ENCODE measurements around the gene KRTAP9-3. TPM values are rescaled to one million over a fixed set of nuclear protein-coding genes. Genes with fewer than 3 reads are reported as not detected.

KRTAP9-3 gene
- total and polyA plus RNA-seq, 2 donors (not counting 3 experiments of a cell fraction or from before 2014, with no cell fraction given) = not detected

DNA sequence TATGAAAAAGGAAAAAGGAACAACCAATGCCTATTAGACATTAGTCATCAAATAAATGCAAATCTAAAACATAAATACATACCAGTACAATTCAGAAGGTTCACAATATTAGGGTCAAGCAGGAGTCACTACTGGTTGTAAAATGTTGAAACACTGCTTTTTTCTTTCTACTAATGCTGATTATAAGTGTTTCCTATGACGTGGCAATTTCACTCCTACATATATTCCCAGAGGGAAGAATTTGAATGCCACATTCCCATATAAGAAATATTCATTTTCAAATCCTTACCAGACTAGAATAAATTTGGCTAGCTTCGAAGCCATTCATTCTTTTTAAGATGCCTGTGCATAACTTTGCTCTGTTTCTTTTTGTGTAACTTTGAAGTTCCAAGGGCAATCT, 8.4 kb upstream of the KRTAP9-3 start:
- Histone ChIP-seq H3K4me1 (ENCODE audit: control insufficient read depth, extremely low read depth, insufficient read depth, low read length) (no peaks in the 10 kb centered on the region), H3K4me2 (ENCODE audit: insufficient read depth, low read length) (no peak overlapping the region), H3K27me3 (ENCODE audit: control insufficient read depth in 2 of 2, insufficient read depth in 2 of 2, low read length in 2 of 2) (no peaks in the 10 kb centered on the region), H4K20me1 (replicated peaks; ENCODE audit: control insufficient read depth, extremely low read depth, insufficient read depth, low read length) (no peaks in the 10 kb centered on the region), H2AFZ (ENCODE audit: low read depth, low read length) (no peak overlapping the region), H3K9me1 (replicated peaks; ENCODE audit: control insufficient read depth, extremely low read depth, insufficient read depth, low read length) (no peaks in the 10 kb centered on the region), H3K4me3 (replicated peaks in 1 of 3; ENCODE audit: insufficient read depth in 1 of 3, low read depth in 1 of 3, low read length in 3 of 3) (no peak overlapping the region), H3K36me3 (ENCODE audit: control insufficient read depth in 2 of 2, extremely low read depth in 1 of 2, insufficient read depth in 2 of 2, low read length in 2 of 2) (no peaks in the 10 kb centered on the region), H3K9ac (replicated peaks; ENCODE audit: extremely low read depth, insufficient read depth, low read length) (no peak overlapping the region), H3K9me3 (replicated peaks; ENCODE audit: control insufficient read depth, insufficient read depth, low read length) (no peaks in the 10 kb centered on the region), H3K27ac (ENCODE audit: insufficient read depth, low read depth, low read length) (no peak overlapping the region), H3K79me2 (ENCODE audit: control insufficient read depth, insufficient read depth, low read length) (no peaks in the 10 kb centered on the region)
- FAIRE-seq (no peak), DNase-seq (ENCODE audit: low read depth, low spot score) (no peak)
- no TSS peak for BruUV-seq (replicated peaks)
- POLR2A ChIA-PET = no interaction called here
- dilution Hi-C loops (cut with MboI; ENCODE audit: extremely low pct_ligation_motif_present, low sequenced_read_pairs) (no loop called here), intact Hi-C loops (cut with micrococcal nuclease) (no loop called here)
- CTCF ChIA-PET = no interaction called here
- TF ChIP-seq MAX (IDR thresholded peaks at IDR 0.05; ENCODE audit: insufficient read depth, insufficient read length) (no peak), POLR2AphosphoS5 (IDR thresholded peaks at IDR 0.05; ENCODE audit: insufficient read depth, low read depth, low read length) (no peak), MYC (IDR thresholded peaks at IDR 0.05; ENCODE audit: low read depth, low read length) (no peak), EZH2 (IDR thresholded peaks at IDR 0.05; ENCODE audit: borderline replicate concordance, low read depth, low read length, severe bottlenecking) (no peak), POLR2A (IDR thresholded peaks at IDR 0.05; ENCODE audit: low read depth, low read length) (no peak), CTCF (IDR thresholded peaks at IDR 0.05; ENCODE audit: extremely low read depth in 1 of 2, insufficient read depth in 1 of 2, low read depth in 1 of 2, low read length in 2 of 2) (no peak), FOS (IDR thresholded peaks at IDR 0.05; ENCODE audit: borderline replicate concordance, insufficient read depth, low read length) (no peak), GATA2 (IDR thresholded peaks at IDR 0.05; ENCODE audit: insufficient read depth, insufficient read length, low read depth, low read length) (no peak), JUN (IDR thresholded peaks at IDR 0.05; ENCODE audit: borderline replicate concordance, insufficient read depth, insufficient read length, low read depth) (no peak)
